ENCODE results near the gene CES4A.
A peak's percentile ranks its signal among the peaks of the same experiment; 100 is the strongest.

CES4A gene

DNA sequence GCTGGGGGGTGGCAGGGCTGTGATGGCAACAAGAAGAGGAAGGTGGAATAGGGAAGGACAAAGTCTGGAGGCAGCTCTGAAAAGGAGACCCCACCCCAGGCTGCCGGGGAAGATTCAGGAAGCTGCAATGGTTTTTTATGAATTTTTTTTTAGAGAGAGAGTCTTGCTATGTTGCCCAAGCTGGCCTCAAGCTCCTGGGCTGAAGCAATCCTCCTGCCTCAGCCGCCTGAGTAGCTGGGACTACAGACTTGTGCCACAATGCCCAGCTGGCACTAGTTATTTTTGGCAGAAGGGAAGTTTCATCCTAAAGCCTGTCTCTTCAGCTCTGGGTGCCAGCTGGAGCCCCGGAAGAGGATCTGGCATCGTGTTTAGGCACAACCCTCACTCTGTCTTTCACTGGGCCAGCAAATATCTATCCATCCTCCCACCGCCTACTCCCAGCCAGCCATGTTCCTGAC is 28.7 kb upstream of the CES4A start:
- TF ChIP-seq, protein P1, sequence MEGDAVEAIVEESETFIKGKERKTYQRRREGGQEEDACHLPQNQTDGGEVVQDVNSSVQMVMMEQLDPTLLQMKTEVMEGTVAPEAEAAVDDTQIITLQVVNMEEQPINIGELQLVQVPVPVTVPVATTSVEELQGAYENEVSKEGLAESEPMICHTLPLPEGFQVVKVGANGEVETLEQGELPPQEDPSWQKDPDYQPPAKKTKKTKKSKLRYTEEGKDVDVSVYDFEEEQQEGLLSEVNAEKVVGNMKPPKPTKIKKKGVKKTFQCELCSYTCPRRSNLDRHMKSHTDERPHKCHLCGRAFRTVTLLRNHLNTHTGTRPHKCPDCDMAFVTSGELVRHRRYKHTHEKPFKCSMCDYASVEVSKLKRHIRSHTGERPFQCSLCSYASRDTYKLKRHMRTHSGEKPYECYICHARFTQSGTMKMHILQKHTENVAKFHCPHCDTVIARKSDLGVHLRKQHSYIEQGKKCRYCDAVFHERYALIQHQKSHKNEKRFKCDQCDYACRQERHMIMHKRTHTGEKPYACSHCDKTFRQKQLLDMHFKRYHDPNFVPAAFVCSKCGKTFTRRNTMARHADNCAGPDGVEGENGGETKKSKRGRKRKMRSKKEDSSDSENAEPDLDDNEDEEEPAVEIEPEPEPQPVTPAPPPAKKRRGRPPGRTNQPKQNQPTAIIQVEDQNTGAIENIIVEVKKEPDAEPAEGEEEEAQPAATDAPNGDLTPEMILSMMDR (IDR thresholded peaks at IDR 0.05; ENCODE audit: low read depth, low read length): no peak
- no peak overlapping the region for H3K27ac ChIP-seq
- DNase-seq: no peak
- H3K36me3 ChIP-seq: no peaks in the 10 kb centered on the region
- no peaks in the 10 kb centered on the region for H3K9me3 ChIP-seq (ENCODE audit: severe bottlenecking)
- H3K27me3 ChIP-seq (ENCODE audit: insufficient read depth, low read depth, severe bottlenecking): no peaks in the 10 kb centered on the region
- no peak overlapping the region for H3K4me3 ChIP-seq (ENCODE audit: low read depth, low read length)

DNA sequence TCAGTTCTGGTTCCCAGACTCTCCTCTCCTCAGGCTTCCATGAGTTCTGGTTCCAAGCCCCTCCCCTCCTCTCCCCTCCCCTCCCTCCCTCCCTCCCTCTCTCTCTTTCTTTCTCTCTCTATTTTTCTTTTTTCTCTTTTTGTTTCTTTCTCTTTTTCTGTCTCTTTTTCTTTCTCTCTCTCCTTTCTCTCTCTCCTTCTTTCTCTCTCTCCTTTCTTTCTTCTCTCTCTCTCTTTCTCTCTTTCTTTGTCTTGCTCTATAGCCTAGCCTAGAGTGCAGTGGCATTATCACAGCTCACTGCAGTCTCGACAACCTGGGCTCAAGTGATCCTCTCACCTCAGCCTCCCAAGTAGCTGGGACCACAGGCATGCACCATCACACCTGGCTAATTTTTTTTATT is 28.1 kb upstream of the CES4A start:
- TF ChIP-seq, protein P1 (IDR thresholded peaks at IDR 0.05; ENCODE audit: low read depth, low read length): no peak
- H3K9me3 ChIP-seq (ENCODE audit: severe bottlenecking): no peaks in the 10 kb centered on the region
- DNase-seq: no peak
- H3K27ac ChIP-seq: no peak overlapping the region; the same call in 1 of the 2 replicates
- H3K27me3 ChIP-seq (ENCODE audit: insufficient read depth, low read depth, severe bottlenecking): no peaks in the 10 kb centered on the region
- H3K36me3 ChIP-seq: no peaks in the 10 kb centered on the region
- no peak overlapping the region for H3K4me3 ChIP-seq (ENCODE audit: low read depth, low read length)

DNA sequence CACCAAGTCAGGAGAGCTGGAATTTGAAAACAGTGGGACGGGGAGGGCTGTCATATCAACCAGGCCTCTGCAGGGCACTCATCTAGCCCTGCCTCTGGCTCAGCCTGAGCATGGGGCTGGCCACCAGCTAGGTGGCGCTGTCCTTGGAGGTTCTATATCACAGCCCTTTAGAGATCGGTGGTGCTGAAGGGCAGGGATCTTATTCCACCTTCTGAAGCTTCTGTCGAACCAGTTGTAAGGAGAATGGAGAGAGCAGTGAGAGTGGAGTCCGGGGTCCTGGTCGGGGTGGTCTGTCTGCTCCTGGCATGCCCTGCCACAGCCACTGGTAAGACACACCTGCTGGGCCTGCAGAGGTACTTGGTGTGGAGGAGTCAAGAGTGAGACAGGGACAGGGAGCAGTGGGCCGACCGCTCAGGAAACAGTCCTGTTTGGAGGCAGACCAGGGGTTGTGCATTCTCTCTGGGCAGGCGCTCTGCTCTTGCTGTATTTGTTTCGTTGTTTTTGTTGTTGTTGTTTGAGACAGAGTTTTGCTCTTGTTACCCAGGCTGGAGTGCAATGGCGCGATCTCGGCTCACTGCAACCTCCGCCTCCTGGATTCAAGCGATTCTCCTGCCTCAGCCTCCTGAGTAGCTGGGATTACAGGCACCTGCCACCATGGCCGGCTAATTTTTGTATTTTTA is 27.2 kb upstream of the CES4A start, which contains the start of gene CES3:
TSS of gene CES3 (plus strand) at position 202 of the 680 bp plus-strand sequence. CDS start at position 244, 42 bp downstream.
- Histone ChIP-seq H3K27me3 (ENCODE audit: insufficient read depth, low read depth, severe bottlenecking) (no peaks in the 10 kb centered on the region), H3K36me3 (no peaks in the 10 kb centered on the region), H3K9me3 (ENCODE audit: severe bottlenecking) (no peaks in the 10 kb centered on the region), H3K4me3 (ENCODE audit: low read depth, low read length) (peak within 1 kb of the TSS; percentile 36), H3K27ac (peak within 1 kb of the TSS; percentile 49)
- DNase-seq: peak; percentile 90
- TF ChIP-seq, protein P1 (IDR thresholded peaks at IDR 0.05; ENCODE audit: low read depth, low read length): peak; percentile 92

- H3K9me3 ChIP-seq (ENCODE audit: severe bottlenecking): no peaks in the 10 kb centered on the region
- TF ChIP-seq, protein P1 (IDR thresholded peaks at IDR 0.05; ENCODE audit: low read depth, low read length): no peak
- H3K27ac ChIP-seq: no peak overlapping the region
- no peak overlapping the region for H3K4me3 ChIP-seq (ENCODE audit: low read depth, low read length)
- no peaks in the 10 kb centered on the region for H3K27me3 ChIP-seq (ENCODE audit: insufficient read depth, low read depth, severe bottlenecking)
- no peaks in the 10 kb centered on the region for H3K36me3 ChIP-seq
- DNase-seq: no peak
Measured at GRCh38 chr16:66961914-66962313, 26.5 kb upstream of the CES4A start.

- no peak for DNase-seq
- H3K27ac ChIP-seq: no peak overlapping the region
- TF ChIP-seq, protein P1 (IDR thresholded peaks at IDR 0.05; ENCODE audit: low read depth, low read length): no peak
- H3K9me3 ChIP-seq (ENCODE audit: severe bottlenecking): no peaks in the 10 kb centered on the region
- no peaks in the 10 kb centered on the region for H3K27me3 ChIP-seq (ENCODE audit: insufficient read depth, low read depth, severe bottlenecking)
- H3K36me3 ChIP-seq: no peaks in the 10 kb centered on the region
- H3K4me3 ChIP-seq (ENCODE audit: low read depth, low read length): no peak overlapping the region
Measured at GRCh38 chr16:66964049-66964448, 24.3 kb upstream of the CES4A start.

DNA sequence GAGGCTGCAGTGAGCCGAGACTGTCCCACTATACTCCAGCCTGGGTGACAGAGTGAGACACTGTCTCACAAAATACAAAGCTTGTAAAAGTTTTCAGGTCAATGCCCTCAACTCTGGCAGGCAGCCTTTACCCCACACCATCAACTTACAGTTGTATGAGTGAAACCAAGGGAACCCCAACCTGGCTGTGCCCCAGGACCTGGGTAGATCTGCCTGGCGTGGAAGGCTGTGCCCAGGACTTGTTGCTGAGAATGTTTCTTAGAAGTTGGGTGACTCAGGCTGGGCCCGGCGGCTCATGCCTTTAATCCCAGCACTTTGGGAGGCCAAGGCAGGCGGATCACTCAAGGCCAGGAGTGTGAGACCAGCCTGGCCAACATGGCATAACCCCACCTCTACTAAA is 19.5 kb upstream of the CES4A start:
- H3K4me3 ChIP-seq (ENCODE audit: low read depth, low read length): no peak overlapping the region
- H3K27ac ChIP-seq: no peak overlapping the region
- DNase-seq: no peak
- TF ChIP-seq, protein P1 (IDR thresholded peaks at IDR 0.05; ENCODE audit: low read depth, low read length): no peak
- H3K9me3 ChIP-seq (ENCODE audit: severe bottlenecking): no peaks in the 10 kb centered on the region
- H3K27me3 ChIP-seq (ENCODE audit: insufficient read depth, low read depth, severe bottlenecking): no peaks in the 10 kb centered on the region
- H3K36me3 ChIP-seq: no peaks in the 10 kb centered on the region

Measured in WERI-Rb-1 (cell line).